Measurements from ENCODE around the gene TBXAS1.

The TBXAS1 gene

DNA sequence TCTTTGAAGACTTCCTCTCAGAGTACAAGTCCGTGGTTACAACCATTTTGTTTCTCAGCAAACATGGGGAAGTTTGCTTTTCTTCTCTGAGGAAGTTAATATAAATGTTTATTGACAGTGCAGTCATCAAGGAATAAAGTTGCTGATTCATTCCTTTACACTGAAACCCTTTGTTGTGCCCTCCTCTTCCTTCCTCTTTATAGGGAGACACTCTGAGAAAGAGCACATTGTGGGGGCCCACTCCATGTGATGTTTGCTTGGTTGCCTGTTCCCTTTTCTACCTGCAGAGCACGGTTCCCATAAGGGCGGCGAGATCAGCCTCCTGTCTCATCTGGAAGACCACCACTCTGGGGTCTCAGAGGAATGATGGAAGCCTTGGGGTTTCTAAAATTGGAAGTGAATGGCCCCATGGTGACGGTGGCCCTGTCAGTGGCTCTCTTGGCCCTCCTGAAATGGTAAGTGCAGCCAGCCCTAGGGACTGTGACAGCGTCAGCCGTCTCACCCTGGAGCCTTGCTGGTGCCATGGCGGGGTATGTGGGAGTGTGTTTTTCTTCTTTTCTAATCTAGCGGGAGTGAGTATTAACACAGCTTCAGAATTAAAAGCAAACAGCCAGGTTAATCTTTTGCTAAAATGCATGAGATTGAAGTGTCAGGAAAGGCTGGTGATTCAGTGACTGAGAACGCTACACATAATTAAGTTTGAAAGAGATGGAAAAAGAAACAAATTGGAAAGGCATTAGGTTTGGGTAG lies at the start of gene TBXAS1:
TBXAS1 (plus strand) TSS at position 240 of the 750 bp plus-strand sequence; CDS start at position 367, 127 bp downstream.
- no peak for DNase-seq (ENCODE audit: low spot score)

DNA sequence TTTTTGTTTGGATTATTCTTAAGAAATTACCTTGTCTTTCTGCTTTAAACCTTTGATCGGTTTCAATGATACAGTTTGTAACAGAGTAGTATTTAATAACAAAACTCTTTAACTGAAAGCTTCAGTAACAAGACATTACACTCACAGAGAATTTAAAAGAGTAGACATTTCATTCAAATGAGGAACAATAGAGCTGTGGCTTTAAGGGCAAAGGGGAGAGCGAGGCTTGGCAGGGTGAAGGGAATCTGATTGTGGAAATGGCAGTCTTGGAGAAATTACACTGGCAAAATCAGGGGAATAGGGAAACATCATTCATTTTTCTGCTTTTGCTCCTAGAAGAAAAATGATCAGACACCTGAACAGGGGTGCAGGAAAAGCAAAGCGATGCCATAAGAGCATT lies 46.1 kb upstream of the TBXAS1 start:
- DNase-seq (ENCODE audit: low spot score), result no peak

DNA sequence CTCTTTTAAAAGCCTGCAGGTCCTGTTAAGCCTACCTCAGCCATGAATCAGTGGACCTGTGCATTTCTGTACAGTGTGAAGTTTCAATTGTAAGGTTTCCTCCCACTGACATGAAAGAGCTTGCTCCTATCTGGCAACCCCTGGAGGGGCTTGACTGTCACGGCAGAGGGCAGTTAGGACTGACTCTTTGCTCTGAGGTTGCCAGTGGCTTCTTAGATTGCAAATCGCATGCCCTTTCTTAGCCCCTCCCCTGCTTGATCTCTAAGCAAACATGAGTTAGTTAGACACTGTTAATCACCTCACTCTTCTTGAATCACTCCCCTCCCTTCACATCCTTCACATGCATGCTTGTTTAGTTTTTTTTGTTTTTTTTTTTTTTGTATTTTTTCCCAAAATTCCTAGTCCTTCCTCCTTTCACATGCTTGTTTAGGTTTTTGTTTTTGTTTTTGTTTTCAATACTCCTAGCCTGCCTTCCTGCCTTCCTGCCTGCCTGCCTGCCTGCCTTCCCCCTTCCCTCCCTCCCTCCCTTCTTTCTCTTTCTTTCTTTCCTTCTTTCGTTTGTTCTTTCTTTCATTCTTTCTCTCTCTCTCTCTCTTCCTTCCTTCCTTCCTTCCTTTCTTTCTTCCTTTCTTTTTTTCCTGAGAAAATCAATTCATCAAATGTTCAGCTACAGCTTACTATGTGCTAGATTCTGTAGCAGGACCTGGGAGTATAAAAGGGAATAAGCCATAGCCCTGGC lies 45.2 kb upstream of the TBXAS1 start:
- DNase-seq (ENCODE audit: low spot score), result peak; percentile 61

DNA sequence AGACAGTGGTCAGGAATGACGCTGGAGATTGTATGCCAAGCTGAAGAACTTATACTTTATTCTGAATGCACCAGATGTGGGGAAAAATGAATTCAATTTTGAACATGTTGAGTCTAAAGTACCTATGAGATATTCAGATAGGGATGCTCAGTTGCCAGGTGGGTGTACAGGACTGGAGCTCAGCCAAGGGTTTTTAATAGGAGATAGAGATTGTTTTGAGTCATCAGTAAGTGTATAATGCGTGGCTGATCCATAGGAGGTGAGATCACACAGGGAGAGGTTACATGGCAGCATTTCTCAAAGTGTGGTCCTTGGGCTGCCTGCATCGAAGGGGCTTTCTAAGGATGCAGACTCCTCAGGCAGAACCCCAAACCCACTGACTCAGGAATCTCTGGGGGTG lies 44.4 kb upstream of the TBXAS1 start:
- DNase-seq (ENCODE audit: low spot score), result no peak

DNA sequence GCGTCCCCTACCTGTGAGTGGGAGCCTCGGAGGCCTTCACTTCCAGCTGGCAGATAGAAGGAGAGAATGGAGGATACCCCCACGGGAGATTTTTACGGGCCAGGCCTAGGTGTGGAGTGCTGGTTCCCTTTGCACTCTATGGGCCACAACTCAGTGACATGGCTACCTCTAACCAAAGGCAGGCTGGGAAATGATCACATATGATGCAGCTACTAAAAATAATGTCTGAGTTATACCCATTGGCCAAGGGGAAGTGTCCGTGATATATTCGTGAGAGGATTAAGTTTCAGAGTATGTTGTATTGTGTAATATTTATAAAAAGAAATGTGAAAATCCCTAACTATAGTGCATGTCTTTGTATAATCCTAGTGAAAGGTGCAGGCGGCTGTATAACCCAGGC lies 37.7 kb upstream of the TBXAS1 start:
- DNase-seq (ENCODE audit: low spot score), result no peak

DNA sequence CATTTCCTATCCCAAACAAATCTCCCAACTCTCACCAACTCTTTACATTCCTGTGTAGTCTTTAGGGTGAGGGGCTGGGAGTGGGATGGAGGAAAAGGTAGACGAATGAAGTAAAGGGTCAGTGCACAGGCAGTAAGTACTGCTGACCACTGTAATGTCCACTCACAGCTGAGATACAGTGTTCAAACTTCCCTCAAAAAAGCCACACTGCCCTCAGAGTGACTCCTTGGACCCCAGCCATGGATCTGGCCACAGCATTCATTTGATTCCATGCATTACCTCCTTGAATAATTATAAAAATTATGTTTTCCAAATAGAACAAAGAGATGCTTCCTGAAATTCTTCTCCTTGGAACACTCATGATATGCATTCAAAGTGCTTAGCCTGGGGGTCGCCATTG lies 31.5 kb upstream of the TBXAS1 start:
- DNase-seq (ENCODE audit: low spot score), result no peak

DNA sequence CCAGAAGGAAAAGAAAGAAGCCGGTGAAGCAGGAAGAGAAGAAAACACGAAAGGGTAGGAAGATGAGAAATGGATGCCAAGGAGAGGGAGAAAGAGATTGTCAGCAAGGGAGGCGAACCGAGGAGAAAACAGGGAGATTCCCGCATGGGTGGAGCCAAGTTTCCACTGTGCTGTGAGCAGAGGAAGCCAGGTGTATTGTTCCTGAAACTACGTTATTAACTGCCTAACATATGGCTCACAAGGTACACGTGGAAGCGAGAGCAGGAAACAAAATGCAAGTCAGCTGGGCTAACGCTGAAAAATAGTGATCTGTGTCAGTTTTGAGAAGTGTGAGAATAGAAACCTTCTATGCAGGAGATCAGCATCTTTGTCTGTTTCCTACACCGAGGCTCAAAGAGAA lies 30.8 kb upstream of the TBXAS1 start:
- DNase-seq (ENCODE audit: low spot score), result no peak

DNA sequence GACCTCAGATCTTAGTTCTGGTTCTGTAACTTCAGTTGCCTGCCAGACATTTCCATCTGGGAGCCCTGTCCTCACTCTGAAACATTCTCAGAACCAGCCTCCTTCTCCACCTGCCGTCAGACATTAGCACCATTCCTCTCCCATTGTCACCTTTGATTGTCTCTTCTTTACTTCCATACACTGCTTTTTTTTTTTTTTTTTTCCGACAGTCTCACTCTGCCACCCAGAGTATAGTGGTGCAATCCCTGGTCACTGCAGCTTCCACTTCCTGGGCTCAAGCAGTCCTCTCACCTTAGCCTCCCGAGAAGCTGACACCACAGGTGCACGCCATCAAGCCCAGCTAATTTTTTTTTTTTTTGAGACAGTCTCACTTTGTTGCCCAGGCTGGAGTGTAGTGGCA lies 30.2 kb upstream of the TBXAS1 start:
- no peak for DNase-seq (ENCODE audit: low spot score)

DNA sequence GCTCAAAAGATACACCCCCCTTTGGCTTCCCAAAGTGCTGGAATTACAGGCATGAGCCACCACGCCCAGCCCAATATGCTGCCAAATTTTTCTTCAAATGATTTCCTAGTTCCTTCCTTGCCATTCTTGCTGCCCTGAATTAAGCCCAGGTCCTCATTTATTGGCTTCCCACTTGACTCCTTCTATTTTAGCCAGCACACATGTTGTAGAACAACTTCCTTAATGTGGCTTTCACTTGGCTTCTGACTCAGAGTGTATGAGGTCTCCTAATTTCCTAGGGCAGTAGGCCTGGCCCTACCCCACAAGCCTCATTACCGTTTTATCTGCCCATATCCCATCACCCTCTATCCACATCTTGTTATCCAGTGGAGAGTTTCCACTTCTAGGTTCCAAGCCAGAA lies 29.5 kb upstream of the TBXAS1 start:
- no peak for DNase-seq (ENCODE audit: low spot score)

DNA sequence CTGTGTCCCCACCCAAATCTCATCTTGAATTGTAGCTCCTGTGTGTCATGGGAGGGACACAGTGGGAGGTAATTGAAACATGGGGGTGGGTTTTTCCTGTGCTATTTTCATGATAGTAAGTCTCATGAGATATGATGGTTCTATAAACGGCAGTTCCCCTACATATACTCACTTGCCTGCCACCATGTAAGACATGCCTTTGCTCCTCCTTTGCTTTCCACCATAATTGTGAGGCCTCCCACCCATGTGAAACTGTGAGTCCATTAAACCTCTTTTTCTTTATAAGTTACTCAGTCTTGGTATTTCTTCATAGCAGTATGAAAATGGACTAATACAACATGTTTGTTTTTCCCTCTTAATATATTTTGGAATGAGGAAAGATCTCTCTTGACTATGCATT lies 24.5 kb upstream of the TBXAS1 start:
- no peak for DNase-seq (ENCODE audit: low spot score)

DNA sequence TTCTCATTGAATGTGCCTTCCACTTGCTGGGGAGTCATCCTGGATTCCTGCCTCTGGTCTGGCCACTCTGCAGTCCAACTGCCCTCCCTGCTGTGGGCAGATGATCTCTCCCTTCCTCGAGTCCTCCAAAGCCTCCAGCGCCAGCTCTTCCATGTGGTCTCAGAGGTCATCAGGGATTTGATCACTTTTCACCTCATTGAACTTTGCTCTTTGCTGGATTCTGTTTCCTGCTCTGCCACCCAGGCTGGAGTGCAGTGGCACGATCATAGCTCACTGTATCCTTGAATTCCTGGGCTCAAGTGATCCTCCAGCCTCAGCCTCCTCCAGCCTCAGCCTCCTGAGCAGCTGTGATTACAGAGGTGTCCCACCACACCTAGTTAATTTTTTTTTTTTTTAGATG lies 22.1 kb upstream of the TBXAS1 start:
- no peak for DNase-seq (ENCODE audit: low spot score)

DNA sequence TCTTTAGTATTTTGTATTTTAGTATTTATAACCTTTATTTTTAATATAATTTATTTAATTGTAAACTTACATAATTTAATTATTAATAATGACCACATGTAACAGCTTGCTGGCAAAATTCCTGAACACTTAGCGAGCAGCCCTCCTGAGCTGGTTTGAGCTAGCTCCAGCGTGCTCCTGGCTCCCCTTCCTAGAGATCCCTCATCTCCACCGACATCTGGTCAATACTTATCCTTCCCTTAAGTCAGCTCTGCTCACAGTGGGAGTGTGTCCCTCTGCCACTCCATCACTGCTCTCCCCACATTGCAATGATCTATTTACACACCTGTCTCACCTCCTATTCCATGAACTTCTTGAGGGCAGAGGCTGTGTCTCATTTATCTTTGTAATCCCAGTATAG lies 20.6 kb upstream of the TBXAS1 start:
- DNase-seq (ENCODE audit: low spot score), result no peak

DNA sequence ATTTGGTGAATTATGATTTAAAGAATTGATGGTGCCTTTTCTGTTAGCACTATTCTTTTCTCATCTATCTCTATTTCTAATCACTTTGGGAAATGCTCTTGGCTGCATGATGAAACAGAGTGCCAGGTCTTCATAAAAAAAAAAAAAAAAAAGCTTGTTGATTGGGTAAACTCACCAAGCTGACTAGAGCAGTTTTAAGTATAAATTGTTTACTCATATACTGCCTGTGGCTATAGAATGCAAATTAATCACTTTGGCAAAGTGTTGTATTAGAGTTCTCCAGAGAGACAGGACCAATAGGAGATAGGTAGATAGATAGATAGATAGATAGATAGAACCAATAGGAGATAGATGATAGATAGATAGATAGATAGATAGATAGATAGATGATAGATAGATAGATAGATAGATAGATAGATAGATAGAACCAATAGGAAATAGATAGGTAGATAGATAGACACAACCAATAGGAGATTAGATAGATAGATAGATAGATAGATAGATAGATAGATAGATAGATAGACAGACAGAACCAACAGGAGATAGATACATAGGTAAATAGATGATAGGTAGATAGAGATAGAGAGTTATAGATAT lies 20.1 kb upstream of the TBXAS1 start:
- no peak for DNase-seq (ENCODE audit: low spot score)

DNA sequence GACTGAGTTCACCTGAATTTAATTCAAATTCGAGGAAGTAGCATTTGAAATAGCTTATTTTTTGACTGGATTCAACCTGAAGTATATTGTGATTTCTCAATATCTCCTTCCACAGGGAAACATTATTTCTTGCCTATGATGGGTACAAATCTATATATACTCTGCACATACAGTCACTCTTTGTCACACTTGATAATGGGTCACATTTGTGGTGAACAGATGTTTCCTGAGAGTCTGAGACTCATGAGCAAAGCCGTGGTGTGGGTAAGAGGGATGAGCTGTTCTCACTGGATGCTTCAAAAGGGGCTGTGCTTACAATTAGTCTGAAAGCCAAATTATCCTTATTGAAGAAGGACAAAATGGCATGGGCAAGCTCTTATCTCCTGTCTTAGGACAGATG lies 18.0 kb upstream of the TBXAS1 start:
- peak; percentile 57 for DNase-seq (ENCODE audit: low spot score)

DNA sequence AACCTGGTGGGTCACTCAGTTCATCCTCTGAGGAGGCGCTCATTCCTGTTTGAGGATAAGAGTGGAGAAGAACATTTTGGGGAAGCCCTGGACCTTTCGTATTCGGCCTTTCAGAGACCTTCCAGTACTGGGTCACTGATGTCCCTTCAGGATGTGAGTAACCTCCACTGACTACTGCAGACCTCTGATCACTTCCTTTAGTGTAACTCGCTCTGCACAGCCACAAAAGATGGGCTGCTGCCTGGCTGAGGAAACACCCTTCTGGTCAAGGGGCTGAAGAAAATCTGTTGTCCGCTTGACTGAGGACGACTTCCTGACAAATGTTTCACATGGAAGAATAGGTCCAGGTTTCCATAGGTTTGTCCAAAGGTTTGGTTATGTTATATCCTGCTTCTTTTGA lies 15.9 kb upstream of the TBXAS1 start:
- DNase-seq (ENCODE audit: low spot score), result no peak

DNA sequence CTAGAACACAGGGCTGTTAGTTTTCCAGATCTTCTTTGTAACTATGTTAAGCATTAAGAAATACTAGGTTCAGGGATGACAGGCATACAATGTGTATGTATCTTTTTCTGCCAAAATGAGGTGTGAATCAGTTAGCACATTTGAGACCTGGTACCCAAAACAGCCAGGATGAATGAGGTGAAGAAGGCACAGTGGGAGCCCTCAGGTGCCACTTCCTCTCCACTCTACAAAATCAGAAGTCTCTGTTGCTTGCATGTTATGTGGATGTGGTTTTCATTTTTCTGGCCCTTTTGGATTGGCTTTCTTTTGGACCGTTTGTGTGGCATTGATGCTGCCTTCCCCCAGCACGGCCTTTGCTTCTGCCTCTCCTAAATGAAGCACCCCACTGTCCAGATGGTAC lies 15.4 kb upstream of the TBXAS1 start:
- DNase-seq (ENCODE audit: low spot score), result no peak

DNA sequence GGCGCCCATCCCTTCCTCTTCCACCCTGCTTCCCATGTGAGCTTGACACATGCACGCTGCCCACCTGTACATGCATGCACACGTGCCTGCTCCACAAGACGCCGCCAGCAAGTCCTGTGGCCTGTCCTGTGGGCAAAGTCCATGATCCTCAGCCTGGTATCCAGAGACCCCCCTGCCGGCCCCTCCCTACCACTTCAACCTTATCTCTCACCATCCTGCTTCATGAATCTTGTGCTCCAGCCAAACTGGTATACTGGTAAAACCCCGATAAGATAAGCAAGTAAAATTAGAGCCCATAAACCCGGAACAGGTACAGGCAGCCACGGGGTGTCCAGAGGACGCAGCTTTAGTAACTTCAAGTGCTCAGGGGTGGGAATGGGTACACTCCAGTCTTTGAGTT lies 11.8 kb upstream of the TBXAS1 start:
- no peak for DNase-seq (ENCODE audit: low spot score)

DNA sequence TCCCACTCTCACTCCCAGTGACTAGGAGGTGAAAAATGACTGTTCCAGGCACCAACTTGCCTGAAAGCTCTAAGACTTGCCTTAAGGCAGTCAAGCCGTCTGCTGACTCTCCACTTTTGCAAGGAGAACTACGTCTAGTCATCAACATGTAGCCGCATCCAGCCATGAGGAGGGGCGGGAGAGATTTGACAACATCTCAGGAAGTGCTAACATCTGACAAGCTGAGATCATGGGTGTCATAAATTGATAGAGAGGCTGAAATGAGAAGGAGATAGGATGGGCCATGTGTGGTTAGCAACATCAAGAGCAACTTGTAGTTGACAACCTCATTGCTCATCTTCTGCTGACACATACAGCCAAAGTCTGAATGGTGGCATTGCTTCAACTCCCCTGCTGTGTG lies 9.0 kb upstream of the TBXAS1 start:
- DNase-seq (ENCODE audit: low spot score), result peak; percentile 14

DNA sequence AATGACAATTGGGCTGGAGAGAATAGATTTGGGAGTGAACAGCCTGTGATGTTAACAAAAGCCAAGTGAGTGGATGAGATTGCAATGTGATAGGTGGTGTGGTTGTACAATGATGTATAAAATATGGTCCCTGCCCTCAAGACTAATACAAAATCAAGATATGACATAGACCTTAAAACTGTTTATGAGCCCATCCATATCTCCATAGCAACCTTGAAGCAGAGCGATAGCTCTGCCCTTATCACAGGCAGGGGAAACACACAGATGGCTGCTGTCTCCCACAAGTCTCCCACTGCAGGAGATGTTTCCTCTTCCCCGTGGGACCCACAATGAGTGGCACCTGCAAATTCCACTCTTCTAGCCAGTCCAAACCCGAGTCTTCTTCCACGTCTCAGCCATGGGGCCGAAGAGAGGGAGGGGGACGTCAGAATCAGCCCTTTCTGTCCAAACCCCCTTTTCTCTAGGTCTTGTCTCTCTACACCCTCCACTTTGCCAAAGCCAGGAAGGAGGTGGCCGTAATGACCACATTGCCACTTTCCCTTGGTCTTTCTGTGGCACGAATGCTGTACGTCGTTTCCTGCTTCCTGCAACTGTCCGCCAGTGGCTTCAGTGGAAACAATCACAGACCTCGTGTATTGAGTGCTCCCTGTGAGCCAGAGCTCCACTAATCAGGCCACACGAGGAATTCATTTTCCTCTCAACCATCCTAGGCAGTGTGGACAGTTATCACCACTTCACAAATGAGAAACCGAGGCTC lies 7.5 kb upstream of the TBXAS1 start:
- DNase-seq (ENCODE audit: low spot score), result no peak

DNA sequence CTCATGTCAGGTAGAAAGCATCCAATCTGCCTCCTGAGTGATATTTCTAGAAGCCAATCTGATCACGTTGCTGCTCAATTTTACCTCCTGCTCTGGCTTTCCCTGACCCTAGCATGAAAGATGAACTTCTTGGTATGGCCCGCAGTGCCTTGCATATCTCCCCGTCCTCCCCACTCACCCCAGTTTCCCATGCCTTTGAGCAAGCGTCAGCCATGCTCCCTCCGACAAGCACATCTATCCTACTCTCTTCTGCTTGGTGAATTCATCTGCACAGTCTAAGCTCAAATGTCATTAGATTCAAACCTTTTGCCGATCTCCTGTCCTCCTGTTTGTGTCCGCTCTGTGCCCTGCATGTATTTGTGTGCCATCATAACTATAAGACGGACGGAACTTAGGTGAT lies 6.2 kb upstream of the TBXAS1 start:
- no peak for DNase-seq (ENCODE audit: low spot score)

DNA sequence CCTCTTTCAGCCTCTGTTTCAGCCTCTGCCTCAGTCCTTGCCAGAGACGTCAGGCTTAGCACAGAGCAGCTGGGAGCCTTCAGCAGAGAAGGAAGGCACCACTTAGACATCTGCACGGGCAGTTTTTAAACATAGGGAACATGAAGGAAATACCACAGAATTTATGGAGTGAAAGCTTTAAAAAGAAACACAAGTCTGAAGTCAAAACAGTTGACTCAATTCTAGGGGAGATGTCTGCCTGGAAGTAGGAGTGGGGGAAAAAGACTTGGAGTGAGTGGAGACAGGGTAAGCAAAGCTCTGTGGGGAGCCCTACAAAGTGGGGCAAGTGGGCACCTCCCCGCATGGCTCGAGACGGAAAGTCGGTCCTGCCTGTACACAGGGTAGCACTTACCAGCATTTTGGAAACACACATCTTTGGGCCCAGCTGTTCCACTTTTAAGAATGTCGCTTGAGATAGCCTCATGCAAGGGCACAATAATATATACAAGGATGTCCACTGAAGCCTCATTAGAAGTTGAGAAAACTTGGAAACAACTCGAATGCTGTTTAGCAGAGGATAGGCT lies 5.0 kb upstream of the TBXAS1 start:
- no peak for DNase-seq (ENCODE audit: low spot score)

DNA sequence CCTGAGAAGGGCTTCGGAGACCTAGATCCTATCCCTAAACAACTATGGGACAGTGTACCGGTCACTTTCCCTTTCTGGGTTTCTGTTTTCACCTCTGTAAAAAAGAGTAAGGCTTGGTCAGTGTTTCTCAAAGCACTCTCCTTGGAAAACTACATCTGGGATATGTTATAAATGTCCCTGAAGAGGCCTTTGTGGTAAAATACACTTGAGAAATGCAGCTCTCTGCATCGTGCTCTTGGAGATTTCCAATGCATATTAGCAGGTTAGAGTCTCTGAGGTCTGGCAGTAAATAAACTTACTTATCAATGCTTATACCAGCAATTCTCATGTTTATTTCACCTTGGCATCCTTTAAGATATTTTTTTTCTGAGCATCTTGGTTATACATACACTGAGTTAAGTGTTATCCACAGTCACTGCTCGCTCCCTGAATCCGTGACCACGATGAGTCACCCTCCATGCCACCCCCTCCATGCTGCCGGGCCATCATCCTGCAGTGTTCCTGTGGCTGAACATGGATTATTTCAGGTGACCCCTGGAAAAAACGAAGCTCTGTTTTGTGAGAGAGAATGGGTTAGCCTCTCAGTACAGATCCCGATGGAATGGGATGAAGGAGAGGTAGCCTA lies 3.3 kb upstream of the TBXAS1 start:
- peak; percentile 31 for DNase-seq (ENCODE audit: low spot score)
